WTC11 (cell line): ENCODE results near the gene GOLGA6L10. TPM values are rescaled to one million over a fixed set of nuclear protein-coding genes. Genes with fewer than 3 reads are reported as not detected.

Source experiments
- ATAC-seq: fragments of 200-7000 bp; cut with Tn5 transposase; 2 replicates; pipeline ENCODE4 v1.10.0; 2021; ENCODE audit warnings: mild to moderate bottlenecking, moderate library complexity
- CTCF ChIA-PET: fragments of 300-600 bp; sonication (Branson Sonifier 250); formaldehyde crosslinking; loops from one replicate; lab custom pipeline; 2021; ENCODE audit warnings: antibody characterized with exemption; lab: Charles Lee
- POLR2A ChIA-PET: fragments of 350-600 bp; sonication (Branson Sonifier 250); formaldehyde crosslinking; loops from one replicate; lab custom pipeline; 2021; ENCODE audit warnings: antibody characterized with exemption; lab: Charles Lee
- DNase-seq: peaks from one replicate; pipeline ENCODE4 v3.0.0; 2021; ENCODE audit warnings: low spot score
- H3K27ac Mint-ChIP-seq: 2 replicates; pipeline ENCODE4 v1.8.0; 2021; ENCODE audit warnings: mixed read lengths
- H3K27me3 Mint-ChIP-seq: 2 replicates; pipeline ENCODE4 v1.8.0; 2021; ENCODE audit warnings: low read depth, mild to moderate bottlenecking, moderate library complexity, mixed read lengths
- H3K36me3 Mint-ChIP-seq: 2 replicates; pipeline ENCODE4 v1.8.0; 2021; ENCODE audit warnings: mixed read lengths
- H3K4me1 Mint-ChIP-seq: 2 replicates; pipeline ENCODE4 v1.8.0; 2022; ENCODE audit warnings: mixed read lengths
- H3K4me3 Mint-ChIP-seq: 2 replicates; pipeline ENCODE4 v1.8.0; 2021; ENCODE audit warnings: mild to moderate bottlenecking, moderate library complexity, mixed read lengths
- H3K9me3 Mint-ChIP-seq: 2 replicates; pipeline ENCODE4 v1.8.0; 2021; ENCODE audit warnings: mixed read lengths
- CDX4 ChIP-seq: fragments of 250-450 bp; sonication (Bioruptor Pico); IDR thresholded peaks from 2 replicates; pipeline ENCODE4 v1.9.0; 2021; ENCODE audit warnings: moderate library complexity, mild to moderate bottlenecking, inconsistent platforms, borderline replicate concordance
- CREM ChIP-seq: sonication (generic); formaldehyde crosslinking; IDR thresholded peaks from 2 replicates; pipeline ENCODE4 v1.8.1; 2022; ENCODE audit warnings: mild to moderate bottlenecking, missing genetic modification reagents, moderate library complexity
- CTCF ChIP-seq: fragments of 200-600 bp; IDR thresholded peaks from 2 replicates; pipeline ENCODE4 v1.8.0; 2022; ENCODE audit warnings: antibody characterized with exemption
- E2F5 ChIP-seq: sonication (generic); formaldehyde crosslinking; IDR thresholded peaks from 2 replicates; pipeline ENCODE4 v1.8.1; 2022; ENCODE audit warnings: mild to moderate bottlenecking, moderate library complexity, missing genetic modification reagents
- ELF4 ChIP-seq: sonication (generic); formaldehyde crosslinking; IDR thresholded peaks from 2 replicates; pipeline ENCODE4 v1.8.1; 2022; ENCODE audit warnings: low read depth, mild to moderate bottlenecking, moderate library complexity, missing genetic modification reagents
- ESRRA ChIP-seq: sonication (generic); formaldehyde crosslinking; IDR thresholded peaks from 2 replicates; pipeline ENCODE4 v1.8.1; 2022; ENCODE audit warnings: mild to moderate bottlenecking, missing genetic modification reagents, borderline replicate concordance
- FOXK1 ChIP-seq: sonication (generic); formaldehyde crosslinking; IDR thresholded peaks from 2 replicates; pipeline ENCODE4 v1.8.0; 2022; ENCODE audit warnings: mild to moderate bottlenecking, moderate library complexity, missing genetic modification reagents
- FOXP1 ChIP-seq: sonication (generic); formaldehyde crosslinking; IDR thresholded peaks from 2 replicates; pipeline ENCODE4 v1.8.0; 2022; ENCODE audit warnings: missing genetic modification reagents, mild to moderate bottlenecking, moderate library complexity, borderline replicate concordance
- GABPB1 ChIP-seq: sonication (generic); formaldehyde crosslinking; IDR thresholded peaks from 2 replicates; pipeline ENCODE4 v1.8.1; 2023; ENCODE audit warnings: mild to moderate bottlenecking, missing genetic modification reagents
- GTF2I ChIP-seq: fragments of 250-450 bp; sonication (Bioruptor Pico); conservative IDR thresholded peaks from 2 replicates; pipeline ENCODE4 v1.4.0; 2021; ENCODE audit warnings: mild to moderate bottlenecking
- HMGA2 ChIP-seq: fragments of 250-450 bp; sonication (Bioruptor Pico); IDR thresholded peaks from 2 replicates; pipeline ENCODE4 v1.4.0; 2021; ENCODE audit warnings: mild to moderate bottlenecking, moderate library complexity
- HMGXB4 ChIP-seq: sonication (generic); formaldehyde crosslinking; IDR thresholded peaks from 2 replicates; pipeline ENCODE4 v1.8.1; 2023; ENCODE audit warnings: mild to moderate bottlenecking, moderate library complexity, missing genetic modification reagents
- JAZF1 ChIP-seq: fragments of 250-450 bp; sonication (Bioruptor Pico); IDR thresholded peaks from 2 replicates; pipeline ENCODE4 v1.9.0; 2021; ENCODE audit warnings: moderate library complexity, mild to moderate bottlenecking, inconsistent platforms
- KAT7 ChIP-seq: sonication (generic); formaldehyde crosslinking; IDR thresholded peaks from 2 replicates; pipeline ENCODE4 v1.8.1; 2023; ENCODE audit warnings: missing genetic modification reagents, mild to moderate bottlenecking, borderline replicate concordance
- MAX ChIP-seq: sonication (generic); formaldehyde crosslinking; IDR thresholded peaks from 2 replicates; pipeline ENCODE4 v1.8.0; 2022; ENCODE audit warnings: mild to moderate bottlenecking, missing genetic modification reagents
- NFATC4 ChIP-seq: fragments of 250-450 bp; sonication (Bioruptor Pico); IDR thresholded peaks from 2 replicates; pipeline ENCODE4 v1.9.0; 2021; ENCODE audit warnings: mild to moderate bottlenecking
- NFE2L1 ChIP-seq: sonication (generic); formaldehyde crosslinking; IDR thresholded peaks from 2 replicates; pipeline ENCODE4 v1.8.1; 2023; ENCODE audit warnings: missing genetic modification reagents
- NFYB ChIP-seq: sonication (generic); formaldehyde crosslinking; conservative IDR thresholded peaks from 2 replicates; pipeline ENCODE4 v1.8.0; 2022; ENCODE audit warnings: low read depth, missing genetic modification reagents
- NR2C2 ChIP-seq: sonication (generic); formaldehyde crosslinking; IDR thresholded peaks from 2 replicates; pipeline ENCODE4 v1.8.0; 2022; ENCODE audit warnings: mild to moderate bottlenecking, missing genetic modification reagents
- NR3C1 ChIP-seq: sonication (generic); formaldehyde crosslinking; conservative IDR thresholded peaks from 2 replicates; pipeline ENCODE4 v1.8.1; 2023; ENCODE audit warnings: low read depth, mild to moderate bottlenecking, missing genetic modification reagents
- OVOL2 ChIP-seq: fragments of 250-450 bp; sonication (Bioruptor Pico); IDR thresholded peaks from 2 replicates; pipeline ENCODE4 v1.9.0; 2021; ENCODE audit warnings: mild to moderate bottlenecking, borderline replicate concordance
- RORB ChIP-seq: fragments of 250-450 bp; sonication (Bioruptor Pico); IDR thresholded peaks from 2 replicates; pipeline ENCODE4 v1.9.0; 2021; ENCODE audit warnings: mild to moderate bottlenecking
- SOX15 ChIP-seq: fragments of 250-450 bp; sonication (Bioruptor Pico); IDR thresholded peaks from 2 replicates; pipeline ENCODE4 v1.9.0; 2021; ENCODE audit warnings: mild to moderate bottlenecking
- TCF7 ChIP-seq: sonication (generic); formaldehyde crosslinking; IDR thresholded peaks from 2 replicates; pipeline ENCODE4 v1.8.0; 2022; ENCODE audit warnings: mild to moderate bottlenecking, low read depth, missing genetic modification reagents, moderate library complexity
- USF2 ChIP-seq: sonication (generic); formaldehyde crosslinking; IDR thresholded peaks from 2 replicates; pipeline ENCODE4 v1.8.1; 2023; ENCODE audit warnings: mild to moderate bottlenecking, missing genetic modification reagents, moderate library complexity
- ZNF138 ChIP-seq: sonication (generic); formaldehyde crosslinking; conservative IDR thresholded peaks from 2 replicates; pipeline ENCODE4 v1.8.1; 2022; ENCODE audit warnings: mild to moderate bottlenecking, moderate library complexity, missing genetic modification reagents
- ZNF317 ChIP-seq: sonication (generic); formaldehyde crosslinking; IDR thresholded peaks from 2 replicates; pipeline ENCODE4 v1.8.1; 2023; ENCODE audit warnings: low read depth, mild to moderate bottlenecking, moderate library complexity, missing genetic modification reagents, borderline replicate concordance
- ZNF532 ChIP-seq: fragments of 250-450 bp; sonication (Bioruptor Pico); IDR thresholded peaks from 2 replicates; pipeline ENCODE4 v1.9.0; 2021; ENCODE audit warnings: mild to moderate bottlenecking, borderline replicate concordance
- total RNA-seq: library from RNA; stranded (reverse); gene quantifications from 3 replicates; pipeline ENCODE4 v1.2.3, GENCODE V29; 2021

Gene GOLGA6L10
- total RNA-seq, 1 experiment from 2014 or later, result 5.8 TPM

- H3K4me1 Mint-ChIP-seq, result no peaks in the 10 kb centered on the region
- ChIA-PET CTCF (no interaction called here), POLR2A (no interaction called here)
- peaks cover 4% of the 10 kb centered on the region for H3K27me3 Mint-ChIP-seq
- H3K27ac Mint-ChIP-seq, result no peak overlapping the region
- H3K36me3 Mint-ChIP-seq, result no peaks in the 10 kb centered on the region
- ATAC-seq (no peak), DNase-seq (no peak)
- no peak overlapping the region for H3K4me3 Mint-ChIP-seq
- H3K9me3 Mint-ChIP-seq, result peaks cover 8% of the 10 kb centered on the region
- TF ChIP-seq NFE2L1 (CRISPR knock-in tag), result no peak
- no peak for TF ChIP-seq OVOL2 (CRISPR knock-in tag)
- TF ChIP-seq ESRRA (CRISPR knock-in tag), result no peak
- TF ChIP-seq ZNF138 (CRISPR knock-in tag), result no peak
- TF ChIP-seq CDX4 (CRISPR knock-in tag), result no peak
- TF ChIP-seq NR2C2, result no peak
- TF ChIP-seq ZNF532 (CRISPR knock-in tag), result no peak
- TF ChIP-seq FOXK1 (CRISPR knock-in tag), result no peak
- TF ChIP-seq E2F5, result no peak
- no peak for TF ChIP-seq HMGXB4
- no peak for TF ChIP-seq MAX (CRISPR knock-in tag)
- TF ChIP-seq CTCF, result no peak
- TF ChIP-seq GABPB1 (CRISPR knock-in tag), result no peak
- TF ChIP-seq ZNF317 (CRISPR knock-in tag), result no peak
- TF ChIP-seq CREM, result no peak
- no peak for TF ChIP-seq HMGA2
Measured at GRCh38 chr15:82309802-82310201, 39.5 kb downstream of the GOLGA6L10 start.

- H3K27me3 Mint-ChIP-seq, result peaks cover 4% of the 10 kb centered on the region
- H3K9me3 Mint-ChIP-seq, result peaks cover 8% of the 10 kb centered on the region
- ChIA-PET CTCF (no interaction called here), POLR2A (no interaction called here)
- H3K4me1 Mint-ChIP-seq, result no peaks in the 10 kb centered on the region
- no peak overlapping the region for H3K27ac Mint-ChIP-seq
- no peak overlapping the region for H3K4me3 Mint-ChIP-seq
- no peak for DNase-seq
- no peak for ATAC-seq
- H3K36me3 Mint-ChIP-seq, result no peaks in the 10 kb centered on the region
- TF ChIP-seq RORB (CRISPR knock-in tag) (no peak), KAT7 (CRISPR knock-in tag) (no peak), NFATC4 (CRISPR knock-in tag) (no peak), TCF7 (no peak), NFYB (CRISPR knock-in tag) (no peak), SOX15 (CRISPR knock-in tag) (no peak), CREM (no peak), GTF2I (no peak), HMGA2 (no peak), NR3C1 (CRISPR knock-in tag) (no peak), USF2 (CRISPR knock-in tag) (no peak), JAZF1 (CRISPR knock-in tag) (no peak), ELF4 (no peak), FOXP1 (CRISPR knock-in tag) (no peak)
Measured at GRCh38 chr15:82307714-82308081, 41.6 kb downstream of the GOLGA6L10 start.
